WTC11 (cell line): Measurements from ENCODE around the gene NXN. TPM values are rescaled to one million over a fixed set of nuclear protein-coding genes. Genes with fewer than 3 reads are reported as not detected.
A peak's percentile ranks its signal among the peaks of the same experiment; 100 is the strongest.

Experiments used
- ATAC-seq: fragments of 200-7000 bp; cut with Tn5 transposase; 2 replicates; pipeline ENCODE4 v1.10.0; 2021; ENCODE audit warnings: mild to moderate bottlenecking, moderate library complexity
- CTCF ChIA-PET: fragments of 300-600 bp; sonication (Branson Sonifier 250); formaldehyde crosslinking; loops from one replicate; lab custom pipeline; 2021; ENCODE audit warnings: antibody characterized with exemption; lab: Charles Lee
- POLR2A ChIA-PET: fragments of 350-600 bp; sonication (Branson Sonifier 250); formaldehyde crosslinking; loops from one replicate; lab custom pipeline; 2021; ENCODE audit warnings: antibody characterized with exemption; lab: Charles Lee
- DNase-seq: peaks from one replicate; pipeline ENCODE4 v3.0.0; 2021; ENCODE audit warnings: low spot score
- H3K27ac Mint-ChIP-seq: 2 replicates; pipeline ENCODE4 v1.8.0; 2021; ENCODE audit warnings: mixed read lengths
- H3K27me3 Mint-ChIP-seq: 2 replicates; pipeline ENCODE4 v1.8.0; 2021; ENCODE audit warnings: low read depth, mild to moderate bottlenecking, moderate library complexity, mixed read lengths
- H3K36me3 Mint-ChIP-seq: 2 replicates; pipeline ENCODE4 v1.8.0; 2021; ENCODE audit warnings: mixed read lengths
- H3K4me1 Mint-ChIP-seq: 2 replicates; pipeline ENCODE4 v1.8.0; 2022; ENCODE audit warnings: mixed read lengths
- H3K4me3 Mint-ChIP-seq: 2 replicates; pipeline ENCODE4 v1.8.0; 2021; ENCODE audit warnings: mild to moderate bottlenecking, moderate library complexity, mixed read lengths
- H3K9me3 Mint-ChIP-seq: 2 replicates; pipeline ENCODE4 v1.8.0; 2021; ENCODE audit warnings: mixed read lengths
- ATF6 ChIP-seq: sonication (generic); formaldehyde crosslinking; IDR thresholded peaks from 2 replicates; pipeline ENCODE4 v1.8.1; 2023; ENCODE audit warnings: mild to moderate bottlenecking, missing genetic modification reagents
- CREB1 ChIP-seq: sonication (generic); formaldehyde crosslinking; IDR thresholded peaks from 2 replicates; pipeline ENCODE4 v1.8.0; 2023; ENCODE audit warnings: mild to moderate bottlenecking, missing genetic modification reagents
- CREM ChIP-seq: sonication (generic); formaldehyde crosslinking; IDR thresholded peaks from 2 replicates; pipeline ENCODE4 v1.8.1; 2022; ENCODE audit warnings: mild to moderate bottlenecking, missing genetic modification reagents, moderate library complexity
- E2F4 ChIP-seq: sonication (generic); formaldehyde crosslinking; IDR thresholded peaks from 2 replicates; pipeline ENCODE4 v1.8.1; 2022; ENCODE audit warnings: low read depth, mild to moderate bottlenecking, moderate library complexity, missing genetic modification reagents, borderline replicate concordance
- ELF4 ChIP-seq: sonication (generic); formaldehyde crosslinking; IDR thresholded peaks from 2 replicates; pipeline ENCODE4 v1.8.1; 2022; ENCODE audit warnings: low read depth, mild to moderate bottlenecking, moderate library complexity, missing genetic modification reagents
- FOXK1 ChIP-seq: sonication (generic); formaldehyde crosslinking; IDR thresholded peaks from 2 replicates; pipeline ENCODE4 v1.8.0; 2022; ENCODE audit warnings: mild to moderate bottlenecking, moderate library complexity, missing genetic modification reagents
- FOXP4 ChIP-seq: sonication (generic); formaldehyde crosslinking; IDR thresholded peaks from 2 replicates; pipeline ENCODE4 v1.8.0; 2022; ENCODE audit warnings: mild to moderate bottlenecking, missing genetic modification reagents
- GRHL2 ChIP-seq: fragments of 250-450 bp; sonication (Bioruptor Pico); IDR thresholded peaks from 2 replicates; pipeline ENCODE4 v1.8.0; 2022; ENCODE audit warnings: mild to moderate bottlenecking, moderate library complexity; ENCODE audit not compliant: insufficient replicate concordance, severe bottlenecking
- HMGA2 ChIP-seq: fragments of 250-450 bp; sonication (Bioruptor Pico); IDR thresholded peaks from 2 replicates; pipeline ENCODE4 v1.4.0; 2021; ENCODE audit warnings: mild to moderate bottlenecking, moderate library complexity
- MYBL2 ChIP-seq: sonication (generic); formaldehyde crosslinking; IDR thresholded peaks from 2 replicates; pipeline ENCODE4 v1.8.1; 2023; ENCODE audit warnings: mild to moderate bottlenecking, moderate library complexity, missing genetic modification reagents
- NFATC4 ChIP-seq: fragments of 250-450 bp; sonication (Bioruptor Pico); IDR thresholded peaks from 2 replicates; pipeline ENCODE4 v1.9.0; 2021; ENCODE audit warnings: mild to moderate bottlenecking
- NR2C2 ChIP-seq: sonication (generic); formaldehyde crosslinking; IDR thresholded peaks from 2 replicates; pipeline ENCODE4 v1.8.0; 2022; ENCODE audit warnings: mild to moderate bottlenecking, missing genetic modification reagents
- PREB ChIP-seq: sonication (generic); formaldehyde crosslinking; IDR thresholded peaks from 2 replicates; pipeline ENCODE4 v1.8.1; 2022; ENCODE audit warnings: mild to moderate bottlenecking, missing genetic modification reagents, moderate library complexity, borderline replicate concordance
- RORB ChIP-seq: fragments of 250-450 bp; sonication (Bioruptor Pico); IDR thresholded peaks from 2 replicates; pipeline ENCODE4 v1.9.0; 2021; ENCODE audit warnings: mild to moderate bottlenecking
- STAT6 ChIP-seq: sonication (generic); formaldehyde crosslinking; conservative IDR thresholded peaks from 2 replicates; pipeline ENCODE4 v1.8.1; 2023; ENCODE audit warnings: mild to moderate bottlenecking, low read depth, missing genetic modification reagents, moderate library complexity
- ZBTB43 ChIP-seq: sonication (generic); formaldehyde crosslinking; IDR thresholded peaks from 2 replicates; pipeline ENCODE4 v1.8.1; 2023; ENCODE audit warnings: mild to moderate bottlenecking, missing genetic modification reagents
- ZNF138 ChIP-seq: sonication (generic); formaldehyde crosslinking; conservative IDR thresholded peaks from 2 replicates; pipeline ENCODE4 v1.8.1; 2022; ENCODE audit warnings: mild to moderate bottlenecking, moderate library complexity, missing genetic modification reagents
- ZNF219 ChIP-seq: sonication (generic); formaldehyde crosslinking; IDR thresholded peaks from 2 replicates; pipeline ENCODE4 v1.8.0; 2023; ENCODE audit warnings: missing genetic modification reagents, mild to moderate bottlenecking, borderline replicate concordance
- ZNF232 ChIP-seq: sonication (generic); formaldehyde crosslinking; IDR thresholded peaks from 2 replicates; pipeline ENCODE4 v1.8.0; 2022; ENCODE audit warnings: mild to moderate bottlenecking, missing genetic modification reagents
- ZNF532 ChIP-seq: fragments of 250-450 bp; sonication (Bioruptor Pico); IDR thresholded peaks from 2 replicates; pipeline ENCODE4 v1.9.0; 2021; ENCODE audit warnings: mild to moderate bottlenecking, borderline replicate concordance
- ZNF671 ChIP-seq: fragments of 250-450 bp; sonication (Bioruptor Pico); IDR thresholded peaks from 2 replicates; pipeline ENCODE4 v1.8.0; 2021; ENCODE audit warnings: mild to moderate bottlenecking
- total RNA-seq: library from RNA; stranded (reverse); gene quantifications from 3 replicates; pipeline ENCODE4 v1.2.3, GENCODE V29; 2021

Gene NXN
- total RNA-seq, 1 experiment from 2014 or later = 96.8 TPM

GRCh38 chr17:781805-782731 lies 197.5 kb downstream of the NXN start, which contains the start of the genes GLOD4 and MRM3:
GLOD4 (minus strand) TSS chr17:782280; CDS start chr17:782255, 25 bp downstream.
MRM3 (plus strand) TSS chr17:782353; CDS start chr17:782379, 26 bp downstream.
- peak within 1 kb of the TSS; percentile 96 for H3K4me3 Mint-ChIP-seq
- DNase-seq = peak; percentile 92
- POLR2A ChIA-PET = interaction anchor here (0.6 to 1.9 kb wide), 3 partner anchors 169 to 312 kb away, joined by 6 to 9 read pairs (median 7); partner anchors contain the start of gene NXN
- peak within 1 kb of the TSS; percentile 98 for H3K27ac Mint-ChIP-seq
- CTCF ChIA-PET = interaction anchor here (0.8 to 3.7 kb wide), 7 partner anchors 10 to 217 kb away, joined by 3 to 34 read pairs (median 5); partner anchors contain the start of genes NXN and TIMM22
- H3K36me3 Mint-ChIP-seq = peaks cover 27% of the 10 kb centered on the region
- peak; percentile 88 for ATAC-seq
- no peaks in the 10 kb centered on the region for H3K27me3 Mint-ChIP-seq
- no peaks in the 10 kb centered on the region for H3K9me3 Mint-ChIP-seq
- peaks cover 18% of the 10 kb centered on the region for H3K4me1 Mint-ChIP-seq
- peak; percentile 95 for TF ChIP-seq ZNF232 (CRISPR knock-in tag)
- TF ChIP-seq GRHL2 (CRISPR knock-in tag) = no peak
- TF ChIP-seq ZNF671 (CRISPR knock-in tag) = no peak
- peak; percentile 93 for TF ChIP-seq MYBL2
- no peak for TF ChIP-seq ATF6 (CRISPR knock-in tag)
- TF ChIP-seq RORB (CRISPR knock-in tag) = no peak
- no peak for TF ChIP-seq NFATC4
- no peak for TF ChIP-seq NR2C2 (CRISPR knock-in tag)
- TF ChIP-seq E2F4 = peak; percentile 79
- TF ChIP-seq ZNF532 (CRISPR knock-in tag) = no peak
- TF ChIP-seq CREM (CRISPR knock-in tag) = peak; percentile 100
- TF ChIP-seq ZBTB43 (CRISPR knock-in tag) = peak; percentile 92; the same call in 1 of the 2 replicates
- no peak for TF ChIP-seq ELF4 (CRISPR knock-in tag)
- no peak for TF ChIP-seq PREB (CRISPR knock-in tag)
- no peak for TF ChIP-seq HMGA2
- TF ChIP-seq CREB1 = peak; percentile 96
- TF ChIP-seq FOXP4 (CRISPR knock-in tag) = peak; percentile 87
- TF ChIP-seq ZNF138 (CRISPR knock-in tag) = peak; percentile 86; the same call in 1 of the 2 replicates
- TF ChIP-seq FOXK1 = peak; percentile 99
- no peak for TF ChIP-seq ZNF219 (CRISPR knock-in tag)
- TF ChIP-seq STAT6 (CRISPR knock-in tag) = no peak
